DMS53 treated with DMSO at 0.1 percent for 48 hours (cell line): ENCODE data around the gene CA5A.
"Not testable (repeated sequence)": the region's sequence is repeated elsewhere in the genome, so short reads cannot be mapped to it uniquely, and the experiment has no call there.

Source experiments
- DNase-seq: peaks from one replicate; lab custom pipeline; 2025; ENCODE audit not compliant: unreplicated experiment; lab: John Stamatoyannopoulos, UW

The CA5A gene

DNA sequence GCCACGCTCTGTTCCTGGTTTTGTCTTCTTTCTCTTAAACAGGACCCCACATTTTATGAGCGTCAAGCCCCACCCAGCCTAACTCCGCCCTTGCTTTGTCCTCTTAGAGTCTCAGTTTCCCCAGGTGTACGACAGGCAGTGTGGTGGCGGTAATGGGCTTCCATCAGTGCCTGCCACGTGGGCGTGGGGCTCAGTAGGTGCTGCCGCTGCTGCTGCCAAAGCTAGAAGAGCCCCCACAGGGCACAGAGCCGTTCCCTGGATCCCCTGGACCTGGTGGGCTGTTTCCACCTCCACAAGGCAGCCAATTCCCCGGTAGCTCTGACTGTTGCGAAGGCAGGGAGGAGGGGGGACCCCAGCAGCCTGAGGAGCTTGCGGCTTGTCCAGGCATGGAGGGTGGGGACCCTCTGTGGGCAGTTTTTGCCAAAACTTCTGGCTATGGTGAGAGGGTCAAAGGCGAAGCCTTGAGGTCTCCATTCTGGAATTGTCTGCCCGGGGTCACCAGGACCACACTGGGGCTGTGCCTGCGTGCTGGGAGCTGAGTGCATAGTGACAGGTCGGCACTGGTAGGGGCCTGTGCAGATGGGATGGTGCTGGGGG is 39.3 kb downstream of the CA5A start:
- not testable (repeated sequence) for DNase-seq

GRCh38 chr16:87896176-87896890 is 40.0 kb downstream of the CA5A start:
- not testable (repeated sequence) for DNase-seq

DNA sequence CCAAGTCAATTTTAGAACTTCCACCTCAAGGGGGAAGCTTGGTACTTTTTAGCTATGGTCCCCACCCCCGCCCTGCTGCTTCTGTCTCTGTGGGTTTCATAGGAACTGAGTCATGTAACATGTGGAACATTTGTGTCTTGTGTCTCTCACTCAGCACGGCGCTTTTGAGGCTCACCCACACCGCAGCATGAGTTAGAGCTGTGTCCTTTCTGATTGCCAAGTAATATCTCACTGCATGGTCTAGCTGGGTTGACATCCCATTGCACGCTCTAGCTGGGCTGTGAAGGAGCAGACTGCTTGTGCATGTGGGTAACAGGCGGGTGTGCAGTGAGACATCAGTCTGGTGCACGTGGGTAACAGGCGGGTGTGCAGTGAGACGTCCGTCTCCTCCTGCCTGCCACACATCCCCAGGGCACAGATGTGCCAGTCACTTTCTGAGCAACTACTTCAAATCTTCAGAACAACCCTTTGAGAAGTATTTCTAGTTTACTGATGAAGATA is 40.6 kb downstream of the CA5A start:
- no peak for DNase-seq

GRCh38 chr16:87894005-87894404 is 42.3 kb downstream of the CA5A start:
- not testable (repeated sequence) for DNase-seq

DNA sequence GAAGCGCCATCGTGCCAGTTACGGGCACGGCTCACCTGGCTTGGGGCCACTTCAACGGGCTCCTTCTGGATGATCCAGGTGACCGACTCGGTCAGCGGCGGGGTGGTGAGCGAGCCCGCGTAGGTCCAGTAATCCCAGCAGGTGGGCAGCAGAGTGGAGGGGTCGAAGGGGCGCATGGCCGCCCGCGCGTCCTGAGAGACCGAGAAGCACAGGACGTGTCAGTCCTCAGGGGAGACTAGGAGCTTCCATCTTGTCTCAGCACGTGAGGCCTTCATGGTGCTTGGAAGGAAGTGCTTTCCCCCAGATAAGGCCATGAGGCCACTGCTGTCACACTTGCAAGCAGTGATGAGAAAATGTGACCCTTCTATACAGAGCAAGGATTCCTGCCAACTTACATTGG is 44.6 kb downstream of the CA5A start:
- no peak for DNase-seq

- DNase-seq = not testable (repeated sequence)
Measured at GRCh38 chr16:87889762-87890161, 46.6 kb downstream of the CA5A start.

DNA sequence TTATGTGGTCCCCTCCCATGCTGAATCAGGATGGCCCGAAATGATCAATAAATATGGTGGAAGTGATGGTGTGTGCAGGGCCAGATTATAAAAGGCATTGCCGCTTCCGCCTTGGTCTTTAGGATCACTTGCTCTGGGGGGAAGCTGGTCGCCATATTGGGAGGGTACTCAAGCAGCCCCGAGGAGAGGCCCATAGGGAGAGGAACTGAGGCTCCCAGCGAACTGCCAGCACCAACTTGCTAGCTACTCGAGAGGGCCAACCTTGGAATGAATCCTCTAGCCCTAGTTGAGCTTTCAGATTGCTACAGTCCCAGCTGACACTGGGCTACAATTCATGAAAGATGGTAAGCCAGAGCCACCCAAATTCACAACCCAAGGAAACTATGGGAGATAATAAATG is 48.0 kb downstream of the CA5A start:
- DNase-seq = not testable (repeated sequence)

GRCh38 chr16:87887931-87888330 is 48.4 kb downstream of the CA5A start:
- DNase-seq = not testable (repeated sequence)

GRCh38 chr16:87885371-87885967 is 50.9 kb downstream of the CA5A start:
- peak; percentile 65 for DNase-seq

DNA sequence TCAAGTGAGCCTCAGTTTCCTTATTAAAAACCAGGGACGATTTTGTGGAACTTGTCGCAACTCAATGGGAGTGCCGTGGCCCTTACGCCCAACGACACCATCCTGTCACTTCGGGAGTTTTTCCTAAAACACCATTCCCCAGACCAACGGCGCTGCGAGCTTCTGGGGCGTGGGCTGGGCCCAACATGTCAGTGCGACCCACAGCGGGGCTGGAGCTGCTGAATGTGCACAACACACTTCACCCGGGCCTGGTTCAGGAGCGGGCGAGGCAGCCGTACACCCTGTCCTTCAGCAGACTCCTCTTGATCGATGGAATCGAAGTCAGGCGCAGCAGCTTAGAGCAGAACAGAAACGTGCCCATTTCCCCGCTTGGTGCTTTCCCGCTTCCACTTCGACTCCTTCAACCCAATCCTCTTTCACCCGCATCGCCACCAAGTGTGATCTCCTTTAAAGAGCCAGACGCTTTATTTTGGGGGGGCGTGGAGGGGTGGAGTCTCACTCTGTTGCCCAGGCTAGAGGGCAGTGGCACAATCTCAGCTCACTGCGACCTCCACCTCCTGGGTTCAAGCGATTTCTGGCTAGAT is 53.8 kb downstream of the CA5A start:
- DNase-seq = no peak

DNA sequence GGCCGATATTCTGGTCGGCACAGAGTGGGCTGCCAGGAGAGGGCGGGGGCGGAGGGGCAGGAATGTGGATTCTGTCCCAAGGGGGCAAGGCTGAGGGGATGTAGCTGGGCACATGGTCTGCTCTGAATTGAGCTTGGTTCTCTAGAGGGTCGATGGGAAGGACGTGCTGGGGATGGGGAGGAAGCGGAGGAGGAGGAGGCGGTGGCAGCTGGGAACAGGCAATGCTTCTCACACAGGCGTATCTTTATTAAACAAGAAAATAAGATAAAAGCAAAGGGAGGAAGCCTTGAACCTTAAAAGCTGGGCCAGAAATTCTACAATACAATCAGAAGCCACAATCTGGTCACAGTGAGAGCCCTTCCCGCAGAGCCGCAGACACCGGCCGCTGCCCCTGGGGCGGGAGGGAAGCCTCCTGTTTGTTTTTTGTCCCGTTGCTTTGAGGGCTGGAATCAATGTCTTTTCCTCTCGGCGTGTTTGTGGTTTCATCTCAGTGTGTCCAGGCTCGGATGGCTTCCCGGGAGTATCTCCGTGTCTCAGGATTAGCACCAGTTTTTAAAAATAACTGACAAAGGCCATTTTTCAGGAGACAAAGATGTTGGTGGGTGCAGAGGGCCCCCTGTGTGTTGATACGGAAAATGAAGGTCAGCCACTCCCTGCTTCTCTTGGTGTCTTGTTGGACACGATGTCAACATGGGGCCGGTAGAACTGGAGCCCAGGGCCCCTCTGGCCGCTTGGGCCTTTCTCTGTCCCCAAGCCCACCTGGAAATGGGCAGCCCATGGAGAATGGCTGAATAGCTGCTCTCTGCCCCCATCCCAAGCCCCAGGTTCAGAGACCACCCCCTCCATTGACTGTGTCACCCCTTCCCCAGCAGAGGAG is 54.8 kb downstream of the CA5A start:
- DNase-seq = no peak

GRCh38 chr16:87880117-87880696 is 56.1 kb downstream of the CA5A start:
- DNase-seq = no peak

DNA sequence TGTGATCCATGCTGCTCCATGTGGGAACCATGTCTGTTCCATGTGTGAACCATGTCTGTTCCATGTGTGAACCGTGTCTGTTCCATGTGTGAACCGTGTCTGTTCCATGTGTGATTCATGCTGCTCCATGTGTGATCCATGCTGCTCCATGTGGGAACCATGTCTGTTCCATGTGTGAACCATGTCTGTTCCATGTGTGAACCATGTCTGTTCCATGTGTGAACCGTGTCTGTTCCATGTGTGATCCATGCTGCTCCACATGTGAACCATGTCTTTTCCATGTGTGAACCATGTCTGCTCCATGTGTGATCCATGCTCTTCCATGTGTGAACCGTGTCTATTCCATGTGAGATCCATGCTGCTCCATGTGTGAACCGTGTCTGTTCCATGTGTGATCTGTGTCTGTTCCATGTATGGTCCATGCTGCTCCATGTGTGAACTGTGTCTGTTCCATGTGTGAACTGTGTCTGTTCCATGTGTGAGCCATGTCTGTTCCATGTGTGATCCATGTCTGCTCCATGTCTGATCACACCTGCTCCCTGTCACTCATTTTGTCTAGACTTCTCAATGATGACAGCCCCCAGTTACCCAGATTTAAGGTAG is 56.8 kb downstream of the CA5A start:
- DNase-seq = not testable (repeated sequence)

DNA sequence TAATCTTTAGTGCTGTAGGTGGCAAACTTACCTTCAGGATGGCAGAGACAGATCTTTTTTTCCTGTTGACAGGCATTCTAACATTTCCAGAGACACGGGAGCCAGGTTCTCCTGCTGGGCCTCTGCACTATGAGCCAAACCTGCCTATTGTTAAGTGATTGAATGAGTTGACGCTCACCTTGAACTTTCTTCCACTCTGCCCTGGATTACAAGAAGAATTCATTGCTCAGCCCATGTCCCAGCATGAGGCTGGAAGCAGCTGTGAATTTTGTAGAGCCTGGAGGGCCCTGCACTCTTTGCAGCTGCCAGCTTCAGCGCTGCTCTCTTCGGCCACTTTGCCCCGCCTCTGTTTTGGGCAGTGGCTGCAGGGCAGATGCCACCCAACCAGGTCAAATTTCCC is 57.6 kb downstream of the CA5A start:
- DNase-seq = no peak

- DNase-seq = no peak
Measured at GRCh38 chr16:87877942-87878507, 58.3 kb downstream of the CA5A start.

GRCh38 chr16:87874639-87875427 is 61.5 kb downstream of the CA5A start:
- no peak for DNase-seq

GRCh38 chr16:87870418-87871291 is 65.7 kb downstream of the CA5A start:
- DNase-seq = not testable (repeated sequence)

- DNase-seq = not testable (repeated sequence)
Measured at GRCh38 chr16:87869879-87870417, 66.4 kb downstream of the CA5A start.
